ENCODE data around the gene METTL16. TPM values are rescaled to one million over a fixed set of nuclear protein-coding genes. Genes with fewer than 3 reads are reported as not detected.

The METTL16 gene
- total and polyA plus RNA-seq, 2 of the 8 experiments (the other 6 are each of a cell fraction or from before 2014, with no cell fraction given), result 22.8 to 59.4 TPM

DNA sequence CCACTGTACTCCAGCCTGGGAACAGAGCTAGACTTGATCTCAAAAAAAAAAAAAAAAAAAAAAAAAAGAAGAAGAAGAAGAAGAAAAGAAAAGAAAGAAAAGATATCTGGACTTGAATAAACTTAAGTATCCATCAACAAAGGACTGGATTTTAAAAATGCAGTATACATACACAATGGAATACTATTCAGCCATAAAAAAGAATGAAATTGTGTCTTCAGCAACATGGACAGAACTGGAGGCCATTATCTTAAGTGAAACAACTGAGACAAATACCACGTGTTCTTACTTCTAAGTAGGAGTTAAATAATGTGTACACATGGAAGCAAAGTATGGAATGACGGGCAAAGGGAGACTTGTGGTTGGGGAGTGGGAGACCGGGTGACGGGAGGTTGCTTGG, 70.8 kb downstream of the METTL16 start:
- Histone ChIP-seq H3K4me3 (ENCODE audit: extremely low read depth in 1 of 4, insufficient read depth in 2 of 4, low read depth in 3 of 4, low read length in 4 of 4) (no peak overlapping the region), H2BK20ac (ENCODE audit: low read length) (no peak overlapping the region), H3K23ac (ENCODE audit: insufficient read length) (no peak overlapping the region), H4K20me1 (replicated peaks in 1 of 2; ENCODE audit: control insufficient read depth in 1 of 2, insufficient read depth in 2 of 2, low read length in 2 of 2) (peaks cover 1 to 2% of the 10 kb centered on the region in 2 experiments), H2BK15ac (ENCODE audit: low read length) (no peak overlapping the region), H3K23me2 (ENCODE audit: low read depth, low read length) (no peaks in the 10 kb centered on the region), H3K9ac (replicated peaks in 1 of 4; ENCODE audit: extremely low read depth in 1 of 4, low read depth in 3 of 4, low read length in 3 of 4) (no peak overlapping the region), H3K9me3 (ENCODE audit: insufficient read depth in 2 of 2, low read depth in 1 of 2, low read length in 1 of 2) (no peaks in the 10 kb centered on the region), H4K5ac (ENCODE audit: insufficient read length, low read depth, low read length) (no peak overlapping the region), H3K4me1 (replicated peaks in 1 of 4; ENCODE audit: control insufficient read depth in 3 of 4, insufficient read depth in 4 of 4, low read length in 3 of 4) (peaks cover under 1 to 6% (median 4%) of the 10 kb centered on the region in 4 experiments; a peak in 6 of 7 replicates), H3K27me3 (replicated peaks in 1 of 4; ENCODE audit: control insufficient read depth in 3 of 4, extremely low read depth in 1 of 4, insufficient read depth in 3 of 4, low read length in 3 of 4) (no peaks in the 10 kb centered on the region), H2BK12ac (ENCODE audit: low read depth, low read length) (no peak overlapping the region), H2AFZ (ENCODE audit: low read length) (no peak overlapping the region), H4K91ac (replicated peaks; ENCODE audit: insufficient read length, low read length) (no peak overlapping the region), H3K14ac (ENCODE audit: insufficient read length) (no peak overlapping the region), H3K56ac (replicated peaks; ENCODE audit: insufficient read length, low read depth, low read length) (no peak overlapping the region), H3K4ac (replicated peaks; ENCODE audit: insufficient read length, low read depth, low read length) (no peak overlapping the region), H3K18ac (ENCODE audit: extremely low read depth, low read length) (no peak overlapping the region), H2BK5ac (ENCODE audit: low read depth, low read length) (no peak overlapping the region), H3K27ac (ENCODE audit: low read depth, low read length) (no peak overlapping the region), H3K36me3 (ENCODE audit: control insufficient read depth in 2 of 4, insufficient read depth in 4 of 4, low read length in 3 of 4) (peaks cover 6 to 36% (median 17%) of the 10 kb centered on the region in 4 experiments; a peak in 7 of 8 replicates), H3K4me2 (ENCODE audit: insufficient read depth in 1 of 2, low read depth in 2 of 2, low read length in 2 of 2) (no peak overlapping the region), H4K8ac (ENCODE audit: extremely low read depth, insufficient read depth, low read length) (no peak overlapping the region), H3K79me2 (ENCODE audit: control insufficient read depth in 1 of 2, insufficient read depth in 2 of 2, low read length in 2 of 2) (0 out of 4 replicates have a peak, but pooled peaks cover 0 to 4% of the 10 kb centered on the region in 2 experiments), H3K79me1 (ENCODE audit: low read depth, low read length) (peaks cover 3% of the 10 kb centered on the region; the same call in 1 of the 2 replicates), H2BK120ac (replicated peaks; ENCODE audit: low read depth, low read length) (no peak overlapping the region), H2AK5ac (ENCODE audit: low read depth, low read length) (no peak overlapping the region)
- CTCF ChIA-PET (ENCODE audit: partially characterized antibody), result interaction anchor here (0.6 kb wide), 1 partner anchor 130 kb away, joined by 3 read pairs; no protein-coding TSS in a partner anchor
- DNase-seq (ENCODE audit: low read depth in 1 of 2, low spot score in 2 of 2) (no peak), FAIRE-seq (no peak)
- TF ChIP-seq, protein P1, sequence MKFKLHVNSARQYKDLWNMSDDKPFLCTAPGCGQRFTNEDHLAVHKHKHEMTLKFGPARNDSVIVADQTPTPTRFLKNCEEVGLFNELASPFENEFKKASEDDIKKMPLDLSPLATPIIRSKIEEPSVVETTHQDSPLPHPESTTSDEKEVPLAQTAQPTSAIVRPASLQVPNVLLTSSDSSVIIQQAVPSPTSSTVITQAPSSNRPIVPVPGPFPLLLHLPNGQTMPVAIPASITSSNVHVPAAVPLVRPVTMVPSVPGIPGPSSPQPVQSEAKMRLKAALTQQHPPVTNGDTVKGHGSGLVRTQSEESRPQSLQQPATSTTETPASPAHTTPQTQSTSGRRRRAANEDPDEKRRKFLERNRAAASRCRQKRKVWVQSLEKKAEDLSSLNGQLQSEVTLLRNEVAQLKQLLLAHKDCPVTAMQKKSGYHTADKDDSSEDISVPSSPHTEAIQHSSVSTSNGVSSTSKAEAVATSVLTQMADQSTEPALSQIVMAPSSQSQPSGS (IDR thresholded peaks at IDR 0.05; ENCODE audit: low read length), result no peak
- TF ChIP-seq RNF2 (IDR thresholded peaks at IDR 0.05; ENCODE audit: borderline replicate concordance, low read depth, low read length, missing control alignments, poor library complexity, severe bottlenecking) (no peak), GTF2F1 (IDR thresholded peaks at IDR 0.05; ENCODE audit: borderline replicate concordance, low read depth, low read length) (no peak), EP300 (IDR thresholded peaks at IDR 0.05; ENCODE audit: borderline replicate concordance in 1 of 2, low read depth in 2 of 2, low read length in 2 of 2) (no peak), CBX8 (IDR thresholded peaks at IDR 0.05; ENCODE audit: borderline replicate concordance, low read depth, low read length) (no peak), NANOG (IDR thresholded peaks at IDR 0.05; ENCODE audit: insufficient read depth, low read depth, low read length, poor library complexity, severe bottlenecking) (no peak)
- 90% methylated on average over 4 of the region's 4 CpGs; no CpG with 5 or more reads in 1 of the 2 experiments for WGBS, 2 experiments (ENCODE audit: extremely low coverage in 1 of 2, insufficient coverage in 1 of 2, insufficient read length in 1 of 2, insufficient replicate concordance in 2 of 2, low coverage in 1 of 2, low lambda C conversion rate in 2 of 2, missing lambda C conversion rate in 1 of 2)
- POLR2A ChIA-PET (ENCODE audit: partially characterized antibody), result no interaction called here
